Measurements from ENCODE around the gene CREB3L2. TPM values are rescaled to one million over a fixed set of nuclear protein-coding genes. Genes with fewer than 3 reads are reported as not detected.

Gene CREB3L2
- total and polyA plus RNA-seq, 2 experiments from 2014 or later, result 37.6 to 38.3 TPM

DNA sequence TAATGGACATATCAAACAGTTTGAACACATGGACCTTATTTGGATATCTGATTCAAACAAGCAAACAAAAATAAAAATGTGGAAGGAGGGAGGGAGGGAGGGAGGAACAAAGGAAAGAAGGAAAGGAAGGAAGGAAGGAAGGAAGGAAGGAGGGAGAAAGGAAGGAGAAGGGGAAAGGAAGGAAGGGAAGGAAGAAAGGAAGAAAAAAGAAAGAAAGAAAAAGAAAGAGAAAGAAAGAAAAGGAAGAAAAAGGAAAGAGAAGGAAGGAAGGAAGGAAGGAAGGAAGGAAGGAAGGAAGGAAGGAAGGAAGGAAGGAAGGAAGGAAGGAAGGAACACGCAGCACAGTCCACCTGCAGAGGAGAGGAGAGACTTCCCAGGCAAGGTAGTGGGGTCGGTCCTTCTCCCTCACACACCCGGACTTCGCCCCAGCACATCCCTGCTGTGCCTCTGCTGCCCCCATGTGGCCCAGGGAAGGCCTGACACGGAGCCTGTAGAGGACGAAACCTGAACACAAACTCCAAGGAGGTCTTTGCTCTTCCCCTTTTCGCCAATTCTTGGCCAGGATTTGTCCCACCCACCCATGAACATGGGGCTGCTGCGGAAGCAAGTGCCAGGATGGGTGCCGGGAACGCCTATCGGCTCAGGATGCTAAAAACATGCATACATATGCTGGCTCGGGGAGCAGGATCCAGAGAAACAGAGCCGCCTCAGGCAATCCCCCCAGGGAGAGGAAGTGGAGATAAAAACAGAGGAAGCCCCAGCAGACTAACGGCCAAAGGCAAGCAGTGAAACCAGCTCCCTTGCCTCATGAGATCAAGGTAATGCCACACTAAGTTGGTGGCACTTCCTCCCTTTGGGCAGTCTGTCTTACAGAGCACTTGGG, 102.8 kb downstream of the CREB3L2 start:
- TF ChIP-seq EZH2 (IDR thresholded peaks at IDR 0.05; ENCODE audit: borderline replicate concordance) (no peak), EZH2phosphoT487 (IDR thresholded peaks at IDR 0.05; ENCODE audit: low read depth, severe bottlenecking, unreplicated experiment) (no peak)
- TF ChIP-seq, protein P1, sequence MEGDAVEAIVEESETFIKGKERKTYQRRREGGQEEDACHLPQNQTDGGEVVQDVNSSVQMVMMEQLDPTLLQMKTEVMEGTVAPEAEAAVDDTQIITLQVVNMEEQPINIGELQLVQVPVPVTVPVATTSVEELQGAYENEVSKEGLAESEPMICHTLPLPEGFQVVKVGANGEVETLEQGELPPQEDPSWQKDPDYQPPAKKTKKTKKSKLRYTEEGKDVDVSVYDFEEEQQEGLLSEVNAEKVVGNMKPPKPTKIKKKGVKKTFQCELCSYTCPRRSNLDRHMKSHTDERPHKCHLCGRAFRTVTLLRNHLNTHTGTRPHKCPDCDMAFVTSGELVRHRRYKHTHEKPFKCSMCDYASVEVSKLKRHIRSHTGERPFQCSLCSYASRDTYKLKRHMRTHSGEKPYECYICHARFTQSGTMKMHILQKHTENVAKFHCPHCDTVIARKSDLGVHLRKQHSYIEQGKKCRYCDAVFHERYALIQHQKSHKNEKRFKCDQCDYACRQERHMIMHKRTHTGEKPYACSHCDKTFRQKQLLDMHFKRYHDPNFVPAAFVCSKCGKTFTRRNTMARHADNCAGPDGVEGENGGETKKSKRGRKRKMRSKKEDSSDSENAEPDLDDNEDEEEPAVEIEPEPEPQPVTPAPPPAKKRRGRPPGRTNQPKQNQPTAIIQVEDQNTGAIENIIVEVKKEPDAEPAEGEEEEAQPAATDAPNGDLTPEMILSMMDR (IDR thresholded peaks at IDR 0.05; ENCODE audit: poor library complexity), result peak; percentile 87
- Histone ChIP-seq H3K27me3 (no peaks in the 10 kb centered on the region), H3K9me3 (ENCODE audit: low read depth) (no peaks in the 10 kb centered on the region), H3K4me2 (no peak overlapping the region), H3K27ac (no peak overlapping the region), H2AFZ (no peak overlapping the region), H3K4me1 (ENCODE audit: insufficient read depth) (no peaks in the 10 kb centered on the region), H3K79me2 (peaks cover 6% of the 10 kb centered on the region), H4K20me1 (ENCODE audit: insufficient read depth, poor library complexity, severe bottlenecking) (no peaks in the 10 kb centered on the region), H3K36me3 (replicated peaks; ENCODE audit: insufficient read depth, low read depth) (no peaks in the 10 kb centered on the region), H3K9me2 (replicated peaks; ENCODE audit: insufficient read depth) (peaks cover 3% of the 10 kb centered on the region), H3K4me3 (no peak overlapping the region)
- 23% methylated on average over 12 of the region's 14 CpGs for WGBS (ENCODE audit: low lambda C conversion rate, missing lambda C conversion rate)
- peak; percentile 88 for DNase-seq (ENCODE audit: low spot score)

GRCh38 chr7:137895301-137896221, 106.3 kb downstream of the CREB3L2 start:
- Histone ChIP-seq H2AFZ (no peak overlapping the region), H3K27me3 (no peaks in the 10 kb centered on the region), H3K4me1 (ENCODE audit: insufficient read depth) (peaks cover 5% of the 10 kb centered on the region), H3K9me3 (ENCODE audit: low read depth) (no peaks in the 10 kb centered on the region), H3K4me3 (no peak overlapping the region), H4K20me1 (ENCODE audit: insufficient read depth, poor library complexity, severe bottlenecking) (no peaks in the 10 kb centered on the region), H3K36me3 (replicated peaks; ENCODE audit: insufficient read depth, low read depth) (no peaks in the 10 kb centered on the region), H3K4me2 (no peak overlapping the region), H3K79me2 (peaks cover 6% of the 10 kb centered on the region), H3K27ac (no peak overlapping the region), H3K9me2 (replicated peaks; ENCODE audit: insufficient read depth) (peaks cover 3% of the 10 kb centered on the region)
- no peak for DNase-seq (ENCODE audit: low spot score)
- 87% methylated on average over 8 of the region's 8 CpGs for WGBS (ENCODE audit: low lambda C conversion rate, missing lambda C conversion rate)
- no peak for TF ChIP-seq EZH2 (IDR thresholded peaks at IDR 0.05; ENCODE audit: borderline replicate concordance)
- TF ChIP-seq EZH2phosphoT487 (IDR thresholded peaks at IDR 0.05; ENCODE audit: low read depth, severe bottlenecking, unreplicated experiment), result no peak
- TF ChIP-seq, protein P1 (IDR thresholded peaks at IDR 0.05; ENCODE audit: poor library complexity), result no peak

GRCh38 chr7:137893143-137893742, 108.6 kb downstream of the CREB3L2 start:
- Histone ChIP-seq H3K27me3 (no peaks in the 10 kb centered on the region), H3K4me1 (ENCODE audit: insufficient read depth) (peaks cover 5% of the 10 kb centered on the region), H3K79me2 (peaks cover 9% of the 10 kb centered on the region), H3K27ac (peak overlapping the region; percentile 4), H3K4me2 (no peak overlapping the region), H3K36me3 (replicated peaks; ENCODE audit: insufficient read depth, low read depth) (no peaks in the 10 kb centered on the region), H3K4me3 (no peak overlapping the region), H3K9me3 (ENCODE audit: low read depth) (no peaks in the 10 kb centered on the region), H4K20me1 (ENCODE audit: insufficient read depth, poor library complexity, severe bottlenecking) (no peaks in the 10 kb centered on the region), H3K9me2 (replicated peaks; ENCODE audit: insufficient read depth) (peaks cover 3% of the 10 kb centered on the region), H2AFZ (no peak overlapping the region)
- TF ChIP-seq, protein P1 (IDR thresholded peaks at IDR 0.05; ENCODE audit: poor library complexity), result no peak
- TF ChIP-seq EZH2 (IDR thresholded peaks at IDR 0.05; ENCODE audit: borderline replicate concordance) (no peak), EZH2phosphoT487 (IDR thresholded peaks at IDR 0.05; ENCODE audit: low read depth, severe bottlenecking, unreplicated experiment) (no peak)
- no peak for DNase-seq (ENCODE audit: low spot score)

Measured in hepatocyte (in vitro differentiated cells).